NCI-H1694 treated with DMSO at 0.1 percent for 48 hours (cell line): ENCODE data around the gene RELN.
"Not testable (repeated sequence)": the region's sequence is repeated elsewhere in the genome, so short reads cannot be mapped to it uniquely, and the experiment has no call there.

Source experiments
- DNase-seq: peaks from one replicate; lab custom pipeline; 2025; lab: John Stamatoyannopoulos, UW

Gene RELN

DNA sequence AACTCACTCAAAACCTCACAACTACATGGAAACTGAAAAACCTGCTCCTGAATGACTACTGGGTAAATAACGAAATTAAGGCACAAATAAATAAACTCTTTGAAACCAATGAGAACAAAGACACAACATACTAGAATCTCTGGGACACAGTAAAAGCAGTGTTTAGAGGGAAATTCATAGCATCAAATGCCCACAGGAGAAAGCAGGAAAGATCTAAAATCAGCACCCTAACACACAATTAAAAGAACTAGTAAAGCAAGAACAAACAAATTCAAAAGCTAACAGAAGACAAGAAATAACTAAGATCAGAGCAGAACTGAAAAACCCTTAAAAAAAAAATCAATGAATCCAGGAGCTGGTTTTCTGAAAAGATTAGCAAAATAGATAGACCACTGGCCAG, 202.4 kb downstream of the RELN start:
- not testable (repeated sequence) for DNase-seq

DNA sequence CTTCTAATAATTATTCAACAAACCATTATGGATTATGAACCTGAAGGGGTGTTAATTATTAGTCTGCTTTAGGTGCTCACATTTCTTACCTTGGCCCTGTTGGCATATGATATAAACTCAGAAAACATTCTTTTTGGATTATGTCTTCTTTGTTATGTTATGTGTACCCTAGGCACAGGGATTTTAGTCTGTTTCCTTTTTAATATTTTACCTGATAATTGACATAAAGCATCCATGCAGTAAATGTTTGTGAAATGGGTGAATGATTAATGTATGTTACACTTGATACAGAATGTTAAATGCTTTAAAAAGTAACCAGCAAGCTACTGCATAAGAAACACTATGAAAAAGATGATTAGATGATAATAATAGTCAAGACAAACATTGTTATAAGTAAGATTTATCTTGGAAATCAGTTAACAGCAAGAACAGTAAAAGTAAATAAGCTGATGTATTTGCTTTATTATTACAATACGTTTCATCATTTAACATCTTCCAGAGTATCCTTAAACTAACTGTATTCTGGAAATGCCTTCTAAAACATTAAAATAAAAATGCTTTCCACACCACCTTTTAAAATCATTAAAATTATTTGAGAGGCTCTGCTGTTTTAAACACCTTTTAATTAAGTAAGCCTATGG, 204.7 kb downstream of the RELN start:
- no peak for DNase-seq

DNA sequence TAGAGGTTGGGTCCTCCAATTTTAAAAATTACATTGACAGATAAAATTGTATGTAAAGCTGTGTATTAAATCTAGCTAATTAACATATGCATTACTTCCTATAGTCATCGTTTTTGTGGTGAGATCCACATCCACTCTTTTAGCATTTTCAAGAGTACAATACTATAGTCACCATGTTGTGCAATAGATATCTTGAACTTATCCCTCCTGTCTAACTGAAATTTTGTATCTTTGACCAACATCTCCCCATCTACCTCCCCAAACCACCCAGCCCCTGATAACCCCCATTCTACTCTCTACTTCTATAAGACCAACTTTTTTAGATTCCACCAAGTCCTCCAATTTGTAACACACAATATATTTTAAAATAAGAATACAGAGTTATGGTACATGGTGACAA, 208.0 kb downstream of the RELN start:
- DNase-seq, result no peak

DNA sequence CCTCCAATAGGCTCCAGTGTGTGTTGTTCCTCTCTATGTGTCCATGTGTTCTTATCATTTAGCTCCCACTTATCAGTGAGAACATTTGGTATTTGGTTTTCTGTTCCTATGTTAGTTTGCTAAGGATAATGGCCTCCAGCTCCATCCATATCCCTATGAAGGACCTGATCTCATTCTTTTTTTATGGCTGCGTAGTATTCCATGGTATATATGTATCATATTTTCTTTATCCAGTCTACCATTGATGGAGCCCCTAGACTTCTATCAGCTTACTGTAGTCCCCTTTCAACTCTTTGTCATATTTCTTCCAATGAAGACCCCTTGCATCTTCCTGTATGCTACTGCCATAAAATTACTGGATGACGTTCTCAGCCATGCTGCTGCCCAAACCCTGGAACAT, 208.9 kb downstream of the RELN start:
- not testable (repeated sequence) for DNase-seq

DNA sequence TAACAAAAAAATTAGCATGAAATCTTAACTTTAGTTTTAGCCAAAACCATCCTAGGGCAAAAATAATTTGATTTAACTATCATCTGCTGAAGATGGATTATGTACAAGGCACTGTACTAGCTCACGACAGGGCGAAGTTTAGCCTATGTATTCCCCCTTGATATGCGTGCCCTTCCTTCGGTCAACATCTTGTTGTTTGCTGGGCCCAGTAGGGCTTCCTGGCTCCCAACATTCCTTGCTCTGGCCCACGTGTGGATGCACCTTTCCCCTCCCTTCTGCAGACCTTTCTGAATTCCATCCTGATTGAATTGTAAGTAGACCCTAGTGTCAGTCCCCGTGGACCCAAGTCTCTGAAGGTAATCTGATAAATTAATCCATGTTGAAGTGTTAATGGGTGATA, 212.0 kb downstream of the RELN start:
- no peak for DNase-seq

DNA sequence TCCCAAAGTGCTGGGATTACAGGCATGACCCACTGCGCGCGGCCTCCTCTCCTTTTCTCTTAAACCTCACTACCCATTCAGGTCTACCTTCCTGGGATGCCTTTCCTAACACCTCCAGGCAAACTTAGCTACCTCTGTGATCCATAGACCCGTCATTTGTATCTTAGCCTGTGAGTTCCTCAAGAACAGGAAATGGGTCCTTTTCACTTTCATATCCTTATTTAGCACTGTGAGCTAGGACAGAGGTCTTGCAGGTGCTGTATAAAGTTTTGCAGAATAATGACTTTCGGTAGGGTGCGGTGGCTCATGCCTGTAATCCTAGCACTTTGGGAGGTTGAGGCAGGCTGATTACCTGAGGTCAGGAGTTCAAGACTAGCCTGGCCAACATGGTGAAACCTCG, 215.7 kb downstream of the RELN start:
- DNase-seq, result no peak

DNA sequence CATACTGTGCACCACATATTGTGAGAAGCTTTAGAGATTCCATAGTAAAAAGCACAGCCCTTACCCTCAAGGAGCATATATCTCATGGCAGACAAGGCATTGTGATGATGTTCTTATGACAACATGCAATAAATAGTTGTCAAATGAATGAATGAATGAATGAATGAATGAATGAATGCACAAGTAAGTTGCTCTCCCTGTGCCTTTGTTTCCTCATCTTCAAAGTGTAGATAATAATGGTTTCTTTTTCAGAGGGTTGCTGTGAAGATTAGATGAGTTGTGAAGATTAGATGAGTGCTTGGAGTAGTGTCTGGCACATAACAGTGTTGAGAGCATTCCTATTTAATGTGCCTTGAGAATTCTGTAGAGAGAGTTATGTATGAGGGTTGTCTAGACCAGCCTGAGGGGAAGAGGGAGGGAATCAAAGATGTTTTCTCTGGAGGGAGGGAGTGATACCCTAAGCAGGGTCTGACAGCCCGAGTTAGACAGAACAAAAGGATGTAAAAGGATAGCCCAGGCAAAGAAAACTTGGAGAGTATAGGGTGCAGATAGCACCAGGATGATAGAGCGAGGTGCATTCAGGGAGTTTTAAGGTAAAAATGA, 217.2 kb downstream of the RELN start:
- DNase-seq, result no peak

DNA sequence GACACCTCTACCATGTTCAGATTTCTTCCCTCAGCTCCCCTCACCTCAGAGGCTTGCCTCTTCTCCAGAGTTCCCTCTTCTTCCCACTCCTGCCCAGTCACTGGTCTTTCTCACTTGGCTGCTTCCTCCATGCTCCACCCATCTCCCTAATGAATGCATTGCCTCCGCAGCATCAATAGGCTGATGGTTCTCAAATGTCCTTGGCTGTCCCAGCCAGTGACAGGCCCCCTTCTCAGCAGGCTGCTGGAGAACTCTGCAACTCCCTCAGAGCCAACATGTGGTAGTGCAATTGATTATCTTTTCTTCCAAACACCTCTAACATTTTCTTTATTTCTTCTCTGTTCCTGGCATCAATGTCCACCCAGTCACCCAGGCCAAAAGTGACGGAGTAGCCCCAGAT, 218.2 kb downstream of the RELN start:
- DNase-seq, result no peak

DNA sequence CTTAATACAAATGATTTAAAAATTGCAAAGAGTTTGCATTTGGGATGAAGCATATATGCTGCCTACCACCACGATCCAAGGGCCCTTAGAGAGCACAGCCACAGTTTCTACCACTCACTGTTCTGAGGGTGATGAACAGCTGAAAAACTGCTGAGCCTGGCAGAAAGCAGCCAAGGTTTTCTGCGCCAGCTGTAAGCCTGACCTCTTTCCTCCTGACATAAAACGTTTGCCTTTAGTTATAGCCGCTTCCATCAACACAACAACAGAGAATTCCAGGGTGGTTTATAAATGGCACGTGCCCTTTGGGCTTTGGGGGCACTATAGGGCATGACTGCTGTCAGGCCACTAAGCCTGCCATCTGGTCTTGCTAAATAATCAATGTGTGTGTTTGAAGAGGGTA, 222.8 kb downstream of the RELN start:
- peak; percentile 13 for DNase-seq

DNA sequence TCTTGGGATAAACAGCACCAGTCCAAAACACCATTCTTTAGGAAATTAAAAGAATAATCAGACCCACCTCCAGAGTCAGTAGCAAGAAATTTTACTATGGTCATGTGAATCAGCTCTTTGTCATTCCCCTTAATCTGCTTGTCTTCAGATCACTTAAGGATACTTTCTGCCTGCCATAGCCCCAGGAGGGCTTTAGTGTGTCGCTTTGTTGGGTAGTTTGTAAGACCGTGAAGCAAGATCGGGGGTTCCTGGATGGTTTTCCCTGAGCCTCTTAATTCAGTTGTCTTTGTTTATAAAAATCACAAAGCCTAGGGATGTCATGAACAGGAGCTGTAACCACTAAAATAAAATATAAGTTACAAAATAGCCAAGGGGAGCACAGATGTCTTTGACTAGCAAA, 223.6 kb downstream of the RELN start:
- no peak for DNase-seq

DNA sequence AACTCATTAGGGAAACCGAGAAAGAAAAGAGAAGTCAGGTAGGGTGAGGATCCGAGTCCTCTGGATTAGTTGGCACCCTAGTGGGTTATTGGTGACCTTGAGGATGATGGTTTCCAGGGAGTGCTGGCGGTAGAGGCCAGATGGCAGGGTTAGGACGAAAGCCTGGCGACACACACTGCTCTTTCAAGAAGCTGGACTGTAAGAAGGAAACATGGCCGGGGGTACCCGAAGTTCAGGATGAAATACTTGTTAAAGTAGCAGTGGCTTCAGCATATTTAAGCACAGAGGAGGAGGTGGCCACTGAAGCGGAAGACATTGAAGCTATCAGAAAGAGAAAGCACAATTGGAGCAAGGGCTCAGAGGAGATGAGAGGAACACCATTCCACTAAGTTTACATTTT, 224.6 kb downstream of the RELN start:
- DNase-seq, result no peak

DNA sequence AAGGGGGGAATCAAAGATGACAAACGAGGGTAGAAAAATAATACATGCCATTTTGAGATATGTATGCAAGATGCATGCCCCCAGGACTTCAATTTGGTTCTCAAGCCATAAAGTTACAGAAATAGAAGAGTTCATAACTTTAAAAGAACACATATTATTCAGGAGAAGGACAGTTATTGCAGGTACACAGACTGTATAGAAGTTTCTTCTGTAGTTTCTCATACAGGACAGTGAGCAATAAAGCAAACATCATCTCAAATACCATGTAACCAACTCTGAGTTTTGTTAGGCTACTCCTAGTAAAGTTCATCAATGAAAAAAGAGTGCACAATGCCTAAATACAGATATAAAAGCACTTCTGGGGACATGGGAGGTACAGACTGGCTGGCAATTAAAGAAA, 226.6 kb downstream of the RELN start:
- DNase-seq, result no peak

DNA sequence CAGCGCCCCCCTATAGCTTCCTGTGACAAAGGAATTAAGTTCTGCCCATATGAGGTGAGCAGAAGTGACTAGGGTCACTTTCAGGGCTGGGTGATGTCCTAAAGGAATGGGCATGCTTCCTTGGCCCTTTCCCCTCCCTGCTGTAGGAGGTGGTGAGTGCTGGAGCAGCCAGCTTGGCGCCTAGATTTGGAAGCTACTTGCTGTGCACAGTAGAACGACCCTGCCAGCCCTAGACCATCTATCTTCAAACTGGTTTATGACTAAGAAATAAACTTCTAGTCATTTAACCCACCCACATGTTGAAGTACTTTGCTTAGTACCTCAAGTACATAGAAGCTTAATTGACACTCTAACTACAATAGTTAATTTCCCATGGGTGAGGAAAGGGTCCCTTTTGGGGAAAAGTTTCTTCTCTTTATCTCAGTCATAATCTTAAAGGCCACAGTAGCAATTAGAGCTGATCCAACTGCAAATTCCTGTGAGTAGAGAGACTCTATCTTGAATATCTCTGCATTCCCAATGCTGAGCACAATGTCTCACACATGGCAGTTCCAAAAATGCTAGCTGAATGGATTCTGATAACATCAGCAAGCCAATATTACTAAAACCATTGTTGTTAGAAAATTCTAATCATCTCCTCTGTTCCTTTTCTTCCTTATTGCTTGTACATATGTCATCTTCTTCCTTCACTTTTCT, 227.2 kb downstream of the RELN start:
- DNase-seq, result no peak

DNA sequence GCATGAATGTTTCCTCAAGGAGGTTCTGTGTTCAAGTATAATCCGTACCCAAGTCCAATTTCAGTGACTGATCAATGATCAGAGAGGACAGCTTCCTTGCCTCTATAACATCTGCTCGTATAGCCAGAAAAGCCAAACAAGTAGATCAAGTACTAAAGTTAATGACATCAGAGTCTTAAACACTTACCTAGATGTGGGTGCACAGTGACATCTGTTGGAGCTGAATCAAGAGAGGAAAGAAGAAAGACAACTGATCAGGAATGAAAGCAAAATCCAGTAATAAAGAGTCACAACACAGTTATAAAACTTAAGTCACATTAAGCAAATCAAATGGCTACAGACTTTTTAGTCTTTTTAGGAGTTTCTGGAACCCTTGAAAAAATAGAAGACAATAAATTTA, 236.5 kb downstream of the RELN start:
- no peak for DNase-seq

DNA sequence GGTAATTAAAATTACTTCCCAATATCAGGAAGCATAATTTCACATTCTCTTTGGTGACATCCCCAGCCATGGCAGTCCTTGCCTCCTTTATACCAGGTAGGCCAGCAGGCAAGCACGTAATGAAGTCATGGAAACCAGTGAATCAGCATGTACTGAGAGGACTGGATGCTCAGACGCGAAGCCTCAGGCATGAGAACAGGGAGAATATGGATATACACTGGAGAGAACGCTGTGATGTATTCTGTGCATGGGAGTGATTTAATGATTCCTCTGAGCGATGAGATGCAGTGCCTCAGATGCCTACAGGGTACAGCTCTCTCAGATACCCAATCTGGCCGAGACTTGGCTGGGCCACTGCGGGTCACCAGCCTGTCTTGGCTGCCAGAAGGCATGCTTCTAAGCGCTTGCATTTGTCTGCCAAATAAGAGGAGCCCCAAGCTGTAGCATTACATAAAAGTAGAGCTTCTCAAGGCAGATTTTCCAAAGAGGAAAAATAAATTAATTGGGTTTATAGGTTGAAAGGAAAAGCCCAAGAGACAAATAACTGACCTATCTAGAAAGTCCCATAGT, 238.1 kb downstream of the RELN start:
- no peak for DNase-seq

DNA sequence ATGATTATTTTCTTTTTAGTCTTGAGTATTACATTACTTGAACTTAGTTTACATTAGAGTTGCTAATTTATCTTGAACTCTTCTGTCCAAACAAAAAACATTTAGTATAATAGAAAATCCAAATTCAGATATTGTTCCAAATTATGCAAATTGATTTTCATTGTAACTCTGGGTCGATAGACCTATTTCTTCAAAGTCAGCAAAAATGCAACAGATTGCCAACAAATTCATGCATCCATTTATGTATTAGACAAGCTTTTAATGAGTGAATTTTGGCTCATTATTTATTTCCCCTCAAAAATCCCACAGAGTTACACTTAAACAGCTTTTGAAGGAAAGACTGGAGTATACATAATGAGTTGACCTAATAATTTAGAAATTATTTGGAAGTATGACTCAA, 240.8 kb downstream of the RELN start:
- DNase-seq, result no peak

DNA sequence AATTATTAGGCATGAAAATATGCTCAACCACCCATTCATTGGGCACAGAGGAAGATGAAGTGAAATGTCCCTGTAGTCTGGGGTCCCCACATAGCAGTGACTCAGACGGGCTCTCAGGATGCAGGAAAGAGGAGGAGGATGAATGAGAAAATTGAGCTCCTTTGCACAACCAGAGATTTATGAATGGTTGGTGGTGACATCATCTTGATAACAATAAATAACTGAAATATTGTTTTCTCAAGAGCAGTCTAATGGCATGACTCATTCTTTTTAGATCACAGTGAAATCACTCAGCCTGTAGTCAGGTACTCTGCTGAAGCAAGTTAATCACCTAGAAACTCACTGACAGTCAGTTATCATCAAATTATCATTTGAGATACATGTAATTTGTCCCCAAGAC, 254.1 kb downstream of the RELN start:
- DNase-seq, result no peak

DNA sequence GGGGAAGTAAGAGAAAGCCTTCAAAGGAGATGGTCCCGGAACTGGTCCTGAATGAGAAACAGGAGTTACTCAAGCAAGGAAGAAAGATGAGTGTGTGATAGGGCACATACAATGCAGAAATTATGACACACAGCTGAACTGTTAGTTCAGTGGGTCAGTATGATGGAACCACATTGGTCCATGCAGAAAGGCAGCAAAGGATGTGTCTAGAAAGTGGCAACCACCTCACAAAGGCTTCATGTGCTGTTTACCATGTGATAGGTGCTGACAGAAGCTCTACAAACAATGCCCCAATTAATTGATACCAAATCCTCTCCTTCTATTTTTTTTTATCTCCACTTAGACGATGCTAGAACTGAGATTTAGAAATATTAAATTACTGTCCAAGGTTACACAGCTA, 258.3 kb downstream of the RELN start:
- no peak for DNase-seq

DNA sequence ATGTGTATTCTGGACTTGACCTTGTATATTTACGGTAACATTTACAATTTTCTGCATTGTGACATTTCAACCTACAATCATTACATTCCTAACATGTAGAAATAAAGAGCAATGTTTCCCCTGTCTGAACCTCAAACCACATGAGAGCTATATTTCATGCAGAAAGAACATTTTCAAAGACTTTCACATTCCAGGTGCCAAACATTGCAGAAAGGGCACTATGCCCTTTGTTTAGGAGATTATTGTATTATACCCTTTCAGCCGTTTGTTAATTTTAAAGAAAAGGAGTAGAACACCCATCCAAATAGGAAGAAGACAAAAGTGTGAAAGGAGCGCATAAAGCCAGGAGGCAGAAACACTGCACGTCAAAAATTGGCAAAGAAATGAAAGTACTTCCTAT, 260.4 kb downstream of the RELN start:
- DNase-seq, result no peak

DNA sequence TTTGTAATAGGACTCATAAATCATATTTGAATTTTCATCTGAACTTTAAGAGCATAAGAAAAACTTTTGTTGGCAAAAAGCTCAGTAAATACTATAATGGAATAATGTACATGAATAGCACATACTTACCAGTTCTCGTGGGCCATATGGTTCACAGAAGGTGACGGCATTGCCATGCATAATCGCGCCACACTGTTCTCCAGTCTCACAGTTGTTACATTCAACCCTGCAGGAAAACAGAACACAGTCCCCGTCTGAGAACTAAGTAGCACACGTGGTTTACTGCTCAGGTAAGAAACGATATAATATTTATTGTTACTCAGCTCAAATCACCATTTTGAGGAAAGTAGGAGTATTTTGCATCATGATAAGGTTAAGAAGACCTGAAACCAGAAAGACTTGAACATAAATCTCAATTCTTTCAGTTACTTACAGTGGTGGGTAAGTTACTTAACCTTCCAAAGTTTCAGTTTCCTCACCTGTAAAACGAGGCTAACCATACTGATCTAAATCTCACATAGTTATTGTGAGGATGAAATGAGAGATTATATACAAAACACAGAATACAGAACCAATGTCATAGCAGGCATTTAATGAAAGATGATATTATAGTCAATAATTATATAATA, 261.4 kb downstream of the RELN start:
- DNase-seq, result peak; percentile 29

DNA sequence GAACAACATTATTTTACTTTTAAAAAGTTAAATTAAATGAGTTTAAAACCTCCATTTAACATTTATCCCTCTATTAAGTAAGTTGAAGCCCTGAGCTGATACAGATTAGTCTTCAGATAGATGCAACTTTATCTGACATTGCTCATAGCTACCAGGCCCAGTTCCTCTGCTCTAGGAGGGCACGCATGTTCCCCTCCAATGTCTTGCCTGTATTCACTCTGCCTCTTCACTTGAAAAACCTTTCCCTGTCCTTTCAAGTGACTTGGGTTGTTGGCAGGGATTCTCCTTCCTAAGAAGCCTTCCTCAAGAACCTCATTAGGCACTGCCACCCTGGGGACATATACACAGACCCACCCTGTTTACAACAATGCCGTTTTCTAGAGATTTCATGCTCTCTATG, 270.4 kb downstream of the RELN start:
- DNase-seq, result no peak

DNA sequence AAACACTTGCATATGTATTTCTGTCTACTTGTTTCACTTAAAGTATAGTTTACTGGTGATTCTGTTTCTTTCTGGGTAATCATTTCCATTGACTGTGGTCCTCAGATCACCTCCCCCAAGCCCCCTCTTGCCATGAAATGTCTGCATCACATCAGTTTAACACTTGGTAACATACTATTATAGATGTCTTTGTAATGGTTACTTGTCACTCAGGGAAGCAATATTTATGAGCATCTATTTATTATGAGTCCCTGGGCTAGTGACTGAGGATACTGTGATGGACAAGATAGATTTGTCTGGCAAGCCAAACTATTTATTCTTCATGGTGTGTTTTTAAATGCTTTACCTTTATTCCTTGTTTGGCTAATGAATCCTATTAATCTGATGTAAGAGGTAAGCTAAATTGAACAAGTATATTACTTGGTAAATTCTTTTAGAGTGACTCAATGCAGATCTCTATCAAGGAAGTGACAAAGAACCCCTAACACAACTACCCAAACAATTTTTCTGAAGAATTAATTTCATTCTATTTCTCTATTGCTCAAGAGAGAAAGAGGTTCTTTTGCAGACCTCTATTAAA, 270.9 kb downstream of the RELN start:
- no peak for DNase-seq

DNA sequence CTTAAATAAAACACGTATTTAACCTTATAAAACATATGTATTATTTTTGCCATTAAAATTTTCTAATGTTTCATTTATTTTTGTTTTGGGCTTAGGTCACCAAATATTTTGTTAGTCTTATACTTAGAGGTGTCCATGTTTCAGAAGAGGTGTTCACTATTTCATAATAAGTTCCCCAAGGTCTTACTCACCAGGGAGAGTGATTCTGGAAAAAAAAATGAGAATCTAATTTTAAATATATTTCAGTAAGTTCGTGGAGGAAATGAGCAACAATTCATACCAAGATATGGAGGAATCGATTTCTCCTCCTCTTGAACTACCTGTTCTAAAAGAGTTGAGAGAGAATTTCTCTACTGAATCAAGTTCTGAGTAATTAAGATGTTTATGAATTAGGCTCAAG, 271.9 kb downstream of the RELN start:
- no peak for DNase-seq
